Loucy (cell line): Measurements from ENCODE around the gene ZYG11A.

ENCODE experiments used
- H2AFZ ChIP-seq: fragments of 200-600 bp; sonication (generic); 2 replicates; pipeline ENCODE4 v1.6.0; 2016; ENCODE audit warnings: antibody characterized with exemption, mild to moderate bottlenecking, low read length, moderate library complexity
- H3F3A ChIP-seq: fragments of 200-600 bp; 2 replicates; pipeline ENCODE4 v1.6.0; 2016; ENCODE audit warnings: antibody characterized with exemption, low read depth, mild to moderate bottlenecking
- H3K27me3 ChIP-seq: fragments of 200-600 bp; sonication (generic); 2 replicates; pipeline ENCODE4 v1.6.1; 2014; ENCODE audit warnings: low read length, mild to moderate bottlenecking; ENCODE audit not compliant: insufficient read depth, poor library complexity, severe bottlenecking
- H3K36me3 ChIP-seq: fragments of 200-600 bp; sonication (generic); 2 replicates; pipeline ENCODE4 v1.6.1; 2016; ENCODE audit warnings: low read length; ENCODE audit not compliant: insufficient read depth
- H3K4me1 ChIP-seq: fragments of 200-600 bp; sonication (generic); 2 replicates; pipeline ENCODE4 v1.5.1; 2014; ENCODE audit warnings: low read length, mild to moderate bottlenecking; ENCODE audit not compliant: insufficient read depth, poor library complexity, severe bottlenecking
- H3K4me2 ChIP-seq: fragments of 200-600 bp; sonication (generic); 2 replicates; pipeline ENCODE4 v1.6.0; 2014; ENCODE audit warnings: antibody characterized with exemption, low read length, low read depth, mild to moderate bottlenecking; ENCODE audit not compliant: poor library complexity, severe bottlenecking
- H3K4me3 ChIP-seq: fragments of 200-600 bp; sonication (generic); 2 replicates; pipeline ENCODE4 v1.5.1; 2014; ENCODE audit warnings: low read length, mild to moderate bottlenecking, mixed read lengths; ENCODE audit not compliant: poor library complexity, severe bottlenecking
- H3K79me2 ChIP-seq: fragments of 200-600 bp; sonication (generic); 2 replicates; pipeline ENCODE4 v1.6.1; 2014; ENCODE audit warnings: low read length; ENCODE audit not compliant: insufficient read depth
- H3K9ac ChIP-seq: fragments of 200-600 bp; sonication (generic); 2 replicates; pipeline ENCODE4 v1.6.0; 2014; ENCODE audit warnings: mild to moderate bottlenecking, low read depth, low read length, moderate library complexity; ENCODE audit not compliant: poor library complexity, severe bottlenecking
- H3K9me2 ChIP-seq: fragments of 200-600 bp; sonication (generic); replicated peaks from 2 replicates; pipeline ENCODE4 v1.6.1; 2016; ENCODE audit warnings: low read depth, low read length, mixed read lengths
- H3K9me3 ChIP-seq: fragments of 200-600 bp; sonication (generic); 2 replicates; pipeline ENCODE4 v1.6.1; 2014; ENCODE audit warnings: mild to moderate bottlenecking, antibody characterized with exemption, low read length, low read depth; ENCODE audit not compliant: insufficient read depth
- H4K20me1 ChIP-seq: fragments of 200-600 bp; sonication (generic); 2 replicates; pipeline ENCODE4 v1.6.0; 2014; ENCODE audit warnings: antibody characterized with exemption, low read length, mild to moderate bottlenecking; ENCODE audit not compliant: insufficient read depth, poor library complexity, severe bottlenecking
- CTCF ChIP-seq: fragments of 200-600 bp; sonication (generic); conservative IDR thresholded peaks from 2 replicates; pipeline ENCODE4 v1.5.1; 2014; ENCODE audit warnings: mild to moderate bottlenecking, antibody characterized with exemption, low read length
- EZH2phosphoT487 ChIP-seq: fragments of 200-600 bp; IDR thresholded peaks from 2 replicates; pipeline ENCODE4 v1.6.1; 2018; ENCODE audit warnings: antibody characterized with exemption, mild to moderate bottlenecking, moderate library complexity, borderline replicate concordance

ZYG11A gene

GRCh38 chr1:52855584-52855983 is 13.0 kb downstream of the ZYG11A start:
- TF ChIP-seq EZH2phosphoT487 (no peak), CTCF (no peak)
- H4K20me1 ChIP-seq = no peaks in the 10 kb centered on the region
- no peaks in the 10 kb centered on the region for H3K79me2 ChIP-seq

GRCh38 chr1:52856026-52856425 is 13.5 kb downstream of the ZYG11A start:
- no peak overlapping the region for H3K4me2 ChIP-seq
- no peak overlapping the region for H3K9ac ChIP-seq
- H3K36me3 ChIP-seq = no peaks in the 10 kb centered on the region
- H4K20me1 ChIP-seq = no peaks in the 10 kb centered on the region
- no peak overlapping the region for H3K4me3 ChIP-seq
- no peaks in the 10 kb centered on the region for H3K9me3 ChIP-seq
- H3K9me2 ChIP-seq = no peaks in the 10 kb centered on the region
- TF ChIP-seq EZH2phosphoT487 = no peak
- no peak for TF ChIP-seq CTCF
- H3K27me3 ChIP-seq = no peaks in the 10 kb centered on the region
- no peaks in the 10 kb centered on the region for H3F3A ChIP-seq
- no peak overlapping the region for H2AFZ ChIP-seq
- no peaks in the 10 kb centered on the region for H3K79me2 ChIP-seq
- H3K4me1 ChIP-seq = no peaks in the 10 kb centered on the region

More at GRCh38 chr1:52855584-52855983, 13.0 kb downstream of the ZYG11A start:
- H2AFZ ChIP-seq = no peak overlapping the region
- no peaks in the 10 kb centered on the region for H3K9me3 ChIP-seq
- no peak overlapping the region for H3K9ac ChIP-seq
- H3K36me3 ChIP-seq = no peaks in the 10 kb centered on the region
- H3K9me2 ChIP-seq = no peaks in the 10 kb centered on the region
- H3F3A ChIP-seq = no peaks in the 10 kb centered on the region
- no peaks in the 10 kb centered on the region for H3K4me1 ChIP-seq
- H3K27me3 ChIP-seq = no peaks in the 10 kb centered on the region
- no peak overlapping the region for H3K4me3 ChIP-seq
- H3K4me2 ChIP-seq = no peak overlapping the region

- Histone ChIP-seq H3K4me2 (no peak overlapping the region), H3K9ac (no peak overlapping the region), H3K4me3 (no peak overlapping the region), H3K36me3 (no peaks in the 10 kb centered on the region), H3K4me1 (no peaks in the 10 kb centered on the region), H3K79me2 (no peaks in the 10 kb centered on the region), H3K9me3 (no peaks in the 10 kb centered on the region), H3K9me2 (no peaks in the 10 kb centered on the region), H4K20me1 (no peaks in the 10 kb centered on the region), H3K27me3 (no peaks in the 10 kb centered on the region), H2AFZ (no peak overlapping the region), H3F3A (no peaks in the 10 kb centered on the region)
- TF ChIP-seq CTCF = no peak
Measured at GRCh38 chr1:52857443-52857842, 14.9 kb downstream of the ZYG11A start.
